HepG2 (cell line): Measurements from ENCODE around the gene CISD1. TPM values are rescaled to one million over a fixed set of nuclear protein-coding genes. Genes with fewer than 3 reads are reported as not detected.

Experiments used
- BCLAF1 ChIP-seq: fragments of 450-650 bp; IDR thresholded peaks from 2 replicates; pipeline ENCODE4 v1.6.1; 2017; ENCODE audit warnings: mild to moderate bottlenecking
- ETS1 ChIP-seq: sonication (generic); formaldehyde crosslinking; IDR thresholded peaks from 2 replicates; pipeline ENCODE4 v1.4.0; 2020; ENCODE audit warnings: missing genetic modification reagents
- FIP1L1 ChIP-seq: fragments of 200-400 bp; formaldehyde crosslinking; IDR thresholded peaks from 2 replicates; pipeline ENCODE4 v1.6.1; 2018; ENCODE audit warnings: low read depth, mild to moderate bottlenecking, low read length, moderate library complexity, borderline replicate concordance; ENCODE audit not compliant: insufficient read depth
- GMEB2 ChIP-seq: IDR thresholded peaks from 2 replicates; pipeline ENCODE4 v1.6.1; 2016; ENCODE audit warnings: missing biosample characterization, missing genetic modification reagents, low read depth
- KAT7 ChIP-seq: IDR thresholded peaks from 2 replicates; pipeline ENCODE4 v1.6.1; 2018; ENCODE audit warnings: borderline replicate concordance, missing compliant biosample characterization
- KDM3A ChIP-seq: IDR thresholded peaks from 2 replicates; pipeline ENCODE4 v1.6.1; 2018; ENCODE audit warnings: low read depth, missing compliant biosample characterization
- SMC3 ChIP-seq: IDR thresholded peaks from 2 replicates; pipeline ENCODE4 v1.6.1; 2011; ENCODE audit warnings: low read length, improper control_type of control experiment
- SP5 ChIP-seq: IDR thresholded peaks from 2 replicates; pipeline ENCODE4 v1.6.1; 2016; ENCODE audit warnings: low read depth, borderline replicate concordance
- SRY ChIP-seq: sonication (generic); formaldehyde crosslinking; IDR thresholded peaks from 2 replicates; pipeline ENCODE4 v1.8.0; 2022; ENCODE audit warnings: mild to moderate bottlenecking, missing genetic modification reagents
- SUZ12 ChIP-seq: fragments of 150-350 bp; IDR thresholded peaks from 2 replicates; pipeline ENCODE4 v1.6.1; 2014; ENCODE audit warnings: low read depth, low read length
- U2AF1 ChIP-seq: fragments of 200-400 bp; formaldehyde crosslinking; optimal IDR thresholded peaks from 2 replicates; pipeline ENCODE3; 2017; ENCODE audit warnings: mild to moderate bottlenecking, low read depth, low read length
- YEATS4 ChIP-seq: sonication (generic); formaldehyde crosslinking; IDR thresholded peaks from 2 replicates; pipeline ENCODE4 v1.4.0; 2020; ENCODE audit warnings: missing genetic modification reagents, borderline replicate concordance
- ZBTB8A ChIP-seq: sonication (generic); formaldehyde crosslinking; IDR thresholded peaks from 2 replicates; pipeline ENCODE4 v1.4.0; 2020; ENCODE audit warnings: mild to moderate bottlenecking, low read depth, missing genetic modification reagents, borderline replicate concordance
- ZNF17 ChIP-seq: sonication (generic); formaldehyde crosslinking; IDR thresholded peaks from 2 replicates; pipeline ENCODE4 v1.5.0; 2020; ENCODE audit warnings: mild to moderate bottlenecking, missing genetic modification reagents
- ZNF18 ChIP-seq: sonication (generic); formaldehyde crosslinking; IDR thresholded peaks from 2 replicates; pipeline ENCODE4 v1.8.0; 2022; ENCODE audit warnings: mild to moderate bottlenecking, missing genetic modification reagents; ENCODE audit not compliant: insufficient replicate concordance
- ZNF282 ChIP-seq: fragments of 450-650 bp; IDR thresholded peaks from 2 replicates; pipeline ENCODE4 v1.6.1; 2018; ENCODE audit not compliant: partially characterized antibody
- ZNF331 ChIP-seq: sonication (generic); formaldehyde crosslinking; IDR thresholded peaks from 2 replicates; pipeline ENCODE4 v1.4.0; 2020; ENCODE audit warnings: missing genetic modification reagents
- ZNF615 ChIP-seq: sonication (generic); formaldehyde crosslinking; IDR thresholded peaks from 2 replicates; pipeline ENCODE4 v1.5.0; 2020; ENCODE audit warnings: mild to moderate bottlenecking, missing genetic modification reagents, borderline replicate concordance
- ZNF616 ChIP-seq: sonication (generic); formaldehyde crosslinking; IDR thresholded peaks from 2 replicates; pipeline ENCODE4 v1.5.0; 2020; ENCODE audit warnings: low read depth, mild to moderate bottlenecking, missing genetic modification reagents
- ZNF891 ChIP-seq: sonication (generic); formaldehyde crosslinking; IDR thresholded peaks from 2 replicates; pipeline ENCODE4 v1.5.0; 2020; ENCODE audit warnings: mild to moderate bottlenecking, missing genetic modification reagents
- polyA plus RNA-seq, 8 experiments: library from polyadenylated mRNA; depleted of rRNA in 3 of 8; stranded (reverse) in 7 of 8; unstranded in 1 of 8; fragments of >200 nt; fragmentation: Illumina TruSeq in 4 of 8; extraction: Trizol in 4 of 8; gene quantifications; 2 replicates each; pipeline versions ENCODE4 v1.2.1 to v1.2.3, GENCODE V29; 2011 to 2016; ENCODE audit warnings: low read depth in 4 of 8, missing spikeins in 1 of 8, mixed read lengths in 1 of 8; ENCODE audit not compliant: insufficient read depth in 1 of 8
- total RNA-seq, 5 experiments: library from RNA; depleted of rRNA; stranded (reverse); fragments of >200 nt; fragmentation: Illumina TruSeq; extraction: Trizol; gene quantifications; 2 replicates each; pipeline ENCODE4 v1.2.3, GENCODE V29; 2016; ENCODE audit warnings: low read depth in 1 of 5

CISD1 gene
- total and polyA plus RNA-seq, 2 of the 13 experiments (the other 11 are each of a cell fraction or from before 2014, with no cell fraction given), result 63.4 to 78.9 TPM

GRCh38 chr10:58305821-58306220, 36.9 kb downstream of the CISD1 start (continued):
- TF ChIP-seq ZNF18 (CRISPR knock-in tag) (no peak), ZNF891 (CRISPR knock-in tag) (no peak), SUZ12 (no peak), GMEB2 (no peak), KDM3A (CRISPR knock-in tag) (no peak), FIP1L1 (no peak), BCLAF1 (no peak), SRY (no peak), SMC3 (no peak), ZNF331 (CRISPR knock-in tag) (0 out of 2 replicates have a peak, but pooled peaks have one; percentile 24), KAT7 (CRISPR knock-in tag) (no peak), ZNF615 (no peak), ETS1 (CRISPR knock-in tag) (no peak), ZNF616 (CRISPR knock-in tag) (no peak), ZNF17 (CRISPR knock-in tag) (no peak), ZNF282 (no peak), U2AF1 (no peak), ZBTB8A (CRISPR knock-in tag) (no peak), SP5 (CRISPR knock-in tag) (peak; percentile 52; the same call in 1 of the 2 replicates), YEATS4 (CRISPR knock-in tag) (no peak)
